Measurements from ENCODE around the gene PRKAG3.

The PRKAG3 gene

DNA sequence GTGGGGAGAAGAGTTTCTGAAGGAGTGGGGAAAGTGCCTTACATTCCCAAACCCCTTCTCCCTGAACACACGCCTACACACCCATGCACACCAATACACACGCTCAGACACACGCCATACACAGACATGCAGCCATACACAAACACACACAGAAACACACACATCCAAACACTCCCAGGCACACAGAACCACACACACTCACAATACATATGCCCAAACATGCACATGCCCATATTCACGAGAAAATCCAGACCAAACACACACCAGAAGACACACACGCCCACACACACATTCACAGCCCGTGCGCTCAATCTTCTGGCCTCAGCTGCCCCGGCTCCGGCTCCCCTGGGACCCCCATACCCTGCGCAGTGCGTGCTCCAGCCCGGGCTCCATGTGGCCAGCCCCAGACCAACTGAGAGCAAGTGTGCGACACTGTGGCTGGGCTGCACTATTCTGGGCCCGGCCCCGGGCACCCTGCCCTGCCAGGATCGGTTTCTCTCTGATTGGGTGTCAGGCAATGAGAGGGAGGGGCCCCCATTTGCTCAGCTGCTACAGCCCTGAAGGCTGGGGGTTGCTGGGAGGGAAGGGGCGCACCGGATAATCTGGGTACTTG is at the start of gene PRKAG3:
Gene PRKAG3, minus strand, starts transcription at position 426 of the 613 bp plus-strand sequence.
- DNase-seq (ENCODE audit: low read depth) = no peak

- no peak for DNase-seq (ENCODE audit: low read depth)
Observed at GRCh38 chr2:218880859-218881594, 49.4 kb upstream of the PRKAG3 start.

GRCh38 chr2:218880102-218880858 is 48.7 kb upstream of the PRKAG3 start, which contains the start of gene WNT10A:
TSS of gene WNT10A (plus strand) at chr2:218880852. CDS start at chr2:218880996, 144 bp downstream.
- peak; percentile 56 for DNase-seq (ENCODE audit: low read depth)

DNA sequence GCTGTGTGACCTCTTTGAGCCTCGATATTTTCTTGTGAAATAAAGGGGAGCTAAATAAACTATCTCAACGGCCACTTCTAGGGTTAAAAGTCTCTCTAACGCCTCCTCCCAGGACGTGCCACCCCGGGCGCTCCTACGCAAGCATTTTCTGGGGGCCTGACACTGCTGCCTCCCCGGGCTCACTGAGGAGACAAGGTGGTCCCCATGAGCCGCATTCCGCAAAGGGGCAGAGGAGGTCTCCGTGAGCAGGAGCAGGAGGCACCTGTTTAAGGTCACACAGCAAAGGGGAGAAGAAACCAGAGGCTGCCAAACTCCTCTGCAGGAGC is 48.1 kb upstream of the PRKAG3 start:
- no peak for DNase-seq (ENCODE audit: low read depth)

- DNase-seq (ENCODE audit: low read depth) = no peak
Observed at GRCh38 chr2:218878926-218879761, 47.5 kb upstream of the PRKAG3 start.

GRCh38 chr2:218878486-218878885 is 46.9 kb upstream of the PRKAG3 start:
- DNase-seq (ENCODE audit: low read depth) = no peak

- no peak for DNase-seq (ENCODE audit: low read depth)
Observed at GRCh38 chr2:218877891-218878290, 46.3 kb upstream of the PRKAG3 start.

DNA sequence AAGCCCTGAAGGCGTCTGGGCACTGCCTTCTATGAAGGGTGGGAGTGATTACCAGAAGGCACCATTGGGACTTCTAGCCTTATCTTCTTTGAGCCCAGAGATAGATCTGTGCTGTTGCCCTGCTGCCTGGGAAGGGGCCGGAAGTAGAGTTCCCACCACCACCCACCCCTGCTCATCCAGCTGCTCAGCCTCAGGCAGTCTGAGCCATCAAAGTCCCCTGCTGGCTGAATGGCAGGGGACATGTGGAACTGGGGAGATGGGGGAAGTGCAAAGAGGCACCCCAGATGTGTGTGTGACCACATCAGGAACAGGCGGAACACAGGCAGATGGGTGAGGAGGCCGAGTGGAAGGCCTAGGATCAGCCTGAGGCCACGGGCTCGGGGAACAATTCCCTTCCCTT is 45.7 kb upstream of the PRKAG3 start:
- DNase-seq (ENCODE audit: low read depth) = no peak

DNA sequence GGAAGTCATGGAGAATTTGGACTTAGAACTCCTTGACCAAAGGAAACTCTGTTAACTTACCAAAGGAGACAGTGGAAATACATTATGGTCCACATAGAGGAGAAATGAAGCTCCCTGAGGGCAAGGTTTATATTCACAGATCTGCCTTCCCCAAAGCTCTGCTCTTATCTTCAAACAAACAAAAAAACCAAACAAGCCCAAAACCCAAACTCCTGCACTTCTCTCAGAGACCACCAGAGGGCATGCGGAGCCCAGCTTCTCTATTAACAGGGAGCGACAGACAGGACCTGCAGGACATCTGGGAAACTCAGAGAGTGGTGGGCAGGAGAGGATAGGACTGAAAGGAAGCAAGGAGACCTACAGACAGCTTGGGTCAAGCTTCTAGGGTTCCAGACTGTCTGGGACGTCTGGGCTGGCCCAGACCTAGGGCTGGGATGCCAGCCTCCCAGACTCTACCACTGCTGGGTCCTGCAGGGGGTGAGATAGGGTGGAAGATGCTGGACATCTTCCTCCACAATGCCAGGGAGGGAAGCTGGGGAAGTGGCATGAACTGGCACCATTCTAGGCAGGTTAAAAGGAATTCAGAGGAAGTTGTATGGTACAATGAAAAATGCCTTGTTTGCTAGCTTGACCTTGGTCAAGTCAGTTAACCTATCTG is 45.1 kb upstream of the PRKAG3 start:
- peak; percentile 63 for DNase-seq (ENCODE audit: low read depth)

GRCh38 chr2:218875692-218876246 is 44.2 kb upstream of the PRKAG3 start:
- no peak for DNase-seq (ENCODE audit: low read depth)

DNA sequence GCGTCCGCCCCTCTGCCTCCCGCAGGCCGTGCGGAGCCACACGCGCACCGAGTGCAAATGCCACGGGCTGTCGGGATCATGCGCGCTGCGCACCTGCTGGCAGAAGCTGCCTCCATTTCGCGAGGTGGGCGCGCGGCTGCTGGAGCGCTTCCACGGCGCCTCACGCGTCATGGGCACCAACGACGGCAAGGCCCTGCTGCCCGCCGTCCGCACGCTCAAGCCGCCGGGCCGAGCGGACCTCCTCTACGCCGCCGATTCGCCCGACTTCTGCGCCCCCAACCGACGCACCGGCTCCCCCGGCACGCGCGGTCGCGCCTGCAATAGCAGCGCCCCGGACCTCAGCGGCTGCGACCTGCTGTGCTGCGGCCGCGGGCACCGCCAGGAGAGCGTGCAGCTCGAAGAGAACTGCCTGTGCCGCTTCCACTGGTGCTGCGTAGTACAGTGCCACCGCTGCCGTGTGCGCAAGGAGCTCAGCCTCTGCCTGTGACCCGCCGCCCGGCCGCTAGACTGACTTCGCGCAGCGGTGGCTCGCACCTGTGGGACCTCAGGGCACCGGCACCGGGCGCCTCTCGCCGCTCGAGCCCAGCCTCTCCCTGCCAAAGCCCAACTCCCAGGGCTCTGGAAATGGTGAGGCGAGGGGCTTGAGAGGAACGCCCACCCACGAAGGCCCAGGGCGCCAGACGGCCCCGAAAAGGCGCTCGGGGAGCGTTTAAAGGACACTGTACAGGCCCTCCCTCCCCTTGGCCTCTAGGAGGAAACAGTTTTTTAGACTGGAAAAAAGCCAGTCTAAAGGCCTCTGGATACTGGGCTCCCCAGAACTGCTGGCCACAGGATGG is 42.0 kb upstream of the PRKAG3 start:
- DNase-seq (ENCODE audit: low read depth) = no peak

GRCh38 chr2:218872645-218873358 is 41.2 kb upstream of the PRKAG3 start:
- no peak for DNase-seq (ENCODE audit: low read depth)

DNA sequence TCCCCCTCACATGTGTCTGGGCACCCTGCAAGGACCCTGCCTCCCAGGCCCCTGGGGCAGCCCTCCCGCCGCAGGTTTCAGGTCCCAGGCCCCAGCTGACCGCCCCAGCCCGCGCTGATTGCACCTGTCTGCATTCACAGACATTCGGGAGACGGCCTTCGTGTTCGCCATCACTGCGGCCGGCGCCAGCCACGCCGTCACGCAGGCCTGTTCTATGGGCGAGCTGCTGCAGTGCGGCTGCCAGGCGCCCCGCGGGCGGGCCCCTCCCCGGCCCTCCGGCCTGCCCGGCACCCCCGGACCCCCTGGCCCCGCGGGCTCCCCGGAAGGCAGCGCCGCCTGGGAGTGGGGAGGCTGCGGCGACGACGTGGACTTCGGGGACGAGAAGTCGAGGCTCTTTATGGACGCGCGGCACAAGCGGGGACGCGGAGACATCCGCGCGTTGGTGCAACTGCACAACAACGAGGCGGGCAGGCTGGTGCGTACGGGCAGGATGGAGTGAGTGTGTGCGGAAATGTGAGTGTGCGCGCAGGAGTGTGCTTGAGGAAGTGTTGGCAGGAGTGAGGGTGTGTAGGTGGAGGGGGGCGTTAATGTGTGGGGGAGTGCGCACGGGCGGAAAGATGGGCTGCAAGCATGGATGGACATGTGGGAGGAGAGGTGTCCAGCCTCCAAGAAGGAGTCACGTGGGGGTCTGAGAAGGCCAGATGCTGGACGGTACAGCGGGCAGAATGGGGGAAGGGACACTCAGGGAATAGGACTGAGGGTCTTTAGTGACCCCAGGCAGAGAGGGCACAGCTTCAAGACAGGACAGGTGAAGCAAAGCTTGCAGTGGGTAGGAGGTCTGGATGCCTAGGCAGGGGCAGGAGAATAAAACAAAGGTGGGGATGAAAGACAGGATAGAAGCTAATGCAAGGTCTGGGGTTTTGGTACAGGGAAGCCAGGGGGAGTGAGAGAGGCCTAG is 40.0 kb upstream of the PRKAG3 start:
- DNase-seq (ENCODE audit: low read depth) = no peak

DNA sequence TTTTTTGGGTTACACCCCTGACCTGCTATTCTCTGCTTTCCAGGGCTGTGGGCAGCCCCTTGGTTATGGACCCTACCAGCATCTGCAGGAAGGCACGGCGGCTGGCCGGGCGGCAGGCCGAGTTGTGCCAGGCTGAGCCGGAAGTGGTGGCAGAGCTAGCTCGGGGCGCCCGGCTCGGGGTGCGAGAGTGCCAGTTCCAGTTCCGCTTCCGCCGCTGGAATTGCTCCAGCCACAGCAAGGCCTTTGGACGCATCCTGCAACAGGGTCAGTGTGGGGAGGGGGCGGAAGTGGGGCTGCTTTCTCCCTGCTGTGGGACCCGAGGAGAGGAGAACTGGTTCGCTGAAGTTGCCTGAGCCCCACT is 39.4 kb upstream of the PRKAG3 start:
- DNase-seq (ENCODE audit: low read depth) = no peak

- DNase-seq (ENCODE audit: low read depth) = no peak
Observed at GRCh38 chr2:218869064-218869463, 37.5 kb upstream of the PRKAG3 start.

DNA sequence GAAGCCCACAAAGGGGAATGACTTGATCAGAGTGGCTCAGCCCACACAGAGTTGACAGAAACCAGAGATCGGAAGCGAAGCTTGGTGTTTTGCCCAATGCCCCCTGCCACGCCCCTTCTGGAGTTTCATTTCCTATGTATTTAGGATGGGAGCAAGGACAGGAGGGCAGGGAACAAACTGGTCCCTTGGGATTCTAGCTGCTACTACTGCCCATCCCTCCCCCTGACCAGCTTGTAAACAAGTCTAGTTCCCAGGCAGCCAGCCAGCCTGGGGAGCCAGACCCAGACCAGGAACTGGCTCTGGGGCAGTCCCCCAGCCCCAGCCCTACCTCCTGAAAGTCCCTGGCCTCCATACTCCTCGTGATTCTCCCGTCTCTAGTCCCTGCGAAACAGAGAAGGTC is 36.3 kb upstream of the PRKAG3 start:
- no peak for DNase-seq (ENCODE audit: low read depth)

DNA sequence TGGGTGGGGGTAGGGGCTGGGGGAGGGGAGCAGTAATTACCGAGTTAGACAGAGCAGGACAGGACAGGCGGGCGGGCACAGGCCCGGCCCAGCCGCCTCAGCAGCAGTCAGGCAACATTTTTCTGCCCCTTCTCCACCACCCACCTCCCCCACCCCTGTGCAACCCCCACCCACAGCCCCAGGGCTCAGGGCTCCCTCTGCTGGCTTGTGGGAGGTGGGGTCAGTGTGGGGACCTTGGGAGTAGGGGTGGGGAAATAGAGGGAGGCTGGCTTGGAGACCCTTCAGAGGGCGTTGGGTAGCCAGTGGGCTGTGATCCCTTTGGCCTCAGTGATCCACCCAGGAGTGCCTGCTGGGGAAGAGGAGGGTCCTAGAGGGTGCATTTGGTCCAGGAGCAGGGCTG is 34.4 kb upstream of the PRKAG3 start:
- no peak for DNase-seq (ENCODE audit: low read depth)

DNA sequence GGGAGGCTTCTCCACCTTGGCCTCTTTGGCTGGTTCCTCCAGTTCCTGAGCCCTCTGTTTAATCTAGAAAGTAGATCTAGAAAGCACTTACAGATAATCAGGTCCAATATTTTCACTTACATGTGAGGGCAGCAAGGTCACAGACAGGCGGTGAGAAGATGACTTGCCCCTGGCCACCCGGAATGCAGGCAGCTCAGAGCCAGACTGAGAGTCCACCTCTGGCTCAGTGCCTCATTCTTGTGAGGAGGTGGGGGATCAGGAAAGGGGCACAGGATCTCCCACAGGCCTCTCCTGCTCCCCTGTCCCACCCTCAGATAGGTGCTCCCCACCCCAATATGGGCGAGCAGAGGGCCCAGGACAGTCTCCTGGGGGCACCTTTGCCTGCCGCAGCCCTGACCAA is 33.8 kb upstream of the PRKAG3 start:
- DNase-seq (ENCODE audit: low read depth) = no peak

- no peak for DNase-seq (ENCODE audit: low read depth)
Observed at GRCh38 chr2:218863021-218863520, 31.5 kb upstream of the PRKAG3 start.

Measured in activated T-cell treated with anti-CD3 and anti-CD28 coated beads for 48 hours (primary cell).